SJSA1 (cell line): ENCODE results near the gene UBE2V1. TPM values are rescaled to one million over a fixed set of nuclear protein-coding genes. Genes with fewer than 3 reads are reported as not detected.

Experiments used
- DNase-seq, 2 experiments: peaks; one replicate each; pipeline ENCODE4 v3.0.0-alpha.2; 2015 to 2020; ENCODE audit warnings: low spot score in 2 of 2, low read depth in 1 of 2
- H3K27ac ChIP-seq: fragments of 250-450 bp; sonication (Bioruptor Pico); 2 replicates; pipeline ENCODE4 v1.5.1; 2020; ENCODE audit warnings: mild to moderate bottlenecking, moderate library complexity
- H3K27me3 ChIP-seq: fragments of 250-450 bp; sonication (Bioruptor Pico); replicated peaks from 2 replicates; pipeline ENCODE4 v1.5.1; 2020; ENCODE audit warnings: mild to moderate bottlenecking, moderate library complexity
- H3K36me3 ChIP-seq: fragments of 250-450 bp; sonication (Bioruptor Pico); 2 replicates; pipeline ENCODE4 v1.5.1; 2020; ENCODE audit warnings: mild to moderate bottlenecking
- H3K4me1 ChIP-seq: fragments of 250-450 bp; sonication (Bioruptor Pico); replicated peaks from 2 replicates; pipeline ENCODE4 v1.6.1; 2021; ENCODE audit warnings: mild to moderate bottlenecking
- H3K4me3 ChIP-seq: fragments of 250-450 bp; sonication (Bioruptor Pico); 2 replicates; pipeline ENCODE4 v1.5.1; 2020; ENCODE audit warnings: mild to moderate bottlenecking
- H3K9me3 ChIP-seq: fragments of 250-450 bp; sonication (Bioruptor Pico); replicated peaks from 2 replicates; pipeline ENCODE4 v1.5.1; 2020; ENCODE audit warnings: mild to moderate bottlenecking
- total RNA-seq: library from RNA; depleted of rRNA; stranded (reverse); fragments of >200 nt; shearing (Covaris generic); gene quantifications from 2 replicates; pipeline ENCODE4 v1.2.3, GENCODE V29; 2014

The UBE2V1 gene
- total RNA-seq, 1 experiment from 2014 or later, result 51.1 TPM

GRCh38 chr20:50129662-50130355, 16.9 kb upstream of the UBE2V1 start:
- DNase-seq, result no peak
- no peak overlapping the region for H3K4me3 ChIP-seq
- peaks cover 13% of the 10 kb centered on the region for H3K4me1 ChIP-seq
- H3K36me3 ChIP-seq, result peaks cover 91% of the 10 kb centered on the region
- no peak overlapping the region for H3K27ac ChIP-seq
- no peaks in the 10 kb centered on the region for H3K9me3 ChIP-seq
- no peaks in the 10 kb centered on the region for H3K27me3 ChIP-seq

GRCh38 chr20:50128520-50128905, 15.6 kb upstream of the UBE2V1 start:
- H3K4me3 ChIP-seq, result no peak overlapping the region
- peaks cover 13% of the 10 kb centered on the region for H3K4me1 ChIP-seq
- peaks cover 89% of the 10 kb centered on the region for H3K36me3 ChIP-seq
- H3K27ac ChIP-seq, result no peak overlapping the region
- no peak for DNase-seq
- no peaks in the 10 kb centered on the region for H3K9me3 ChIP-seq
- H3K27me3 ChIP-seq, result no peaks in the 10 kb centered on the region

- Histone ChIP-seq H3K36me3 (peaks cover 86% of the 10 kb centered on the region), H3K27me3 (no peaks in the 10 kb centered on the region), H3K9me3 (no peaks in the 10 kb centered on the region), H3K4me3 (no peak overlapping the region), H3K27ac (no peak overlapping the region), H3K4me1 (peaks cover 13% of the 10 kb centered on the region)
- DNase-seq, result no peak
Measured at GRCh38 chr20:50127587-50128519, 14.9 kb upstream of the UBE2V1 start.

GRCh38 chr20:50126662-50127061, 13.7 kb upstream of the UBE2V1 start:
- Histone ChIP-seq H3K27me3 (no peaks in the 10 kb centered on the region), H3K27ac (no peak overlapping the region), H3K9me3 (no peaks in the 10 kb centered on the region; the same call in 1 of the 2 replicates), H3K36me3 (peaks cover 87% of the 10 kb centered on the region), H3K4me3 (no peak overlapping the region), H3K4me1 (peaks cover 13% of the 10 kb centered on the region)
- DNase-seq, result no peak

GRCh38 chr20:50125279-50125678, 12.3 kb upstream of the UBE2V1 start:
- Histone ChIP-seq H3K4me3 (no peak overlapping the region), H3K27ac (no peak overlapping the region), H3K9me3 (no peaks in the 10 kb centered on the region; the same call in 1 of the 2 replicates), H3K4me1 (peaks cover 7% of the 10 kb centered on the region), H3K27me3 (no peaks in the 10 kb centered on the region), H3K36me3 (peaks cover 76% of the 10 kb centered on the region)
- DNase-seq, result no peak

- Histone ChIP-seq H3K4me1 (peaks cover 4% of the 10 kb centered on the region; the same call in 1 of the 2 replicates), H3K9me3 (no peaks in the 10 kb centered on the region; the same call in 1 of the 2 replicates), H3K27ac (no peak overlapping the region), H3K4me3 (no peak overlapping the region), H3K27me3 (no peaks in the 10 kb centered on the region), H3K36me3 (peaks cover 68% of the 10 kb centered on the region)
- no peak for DNase-seq
Measured at GRCh38 chr20:50124496-50124895, 11.5 kb upstream of the UBE2V1 start.

- H3K4me3 ChIP-seq, result no peak overlapping the region
- H3K36me3 ChIP-seq, result peaks cover 57% of the 10 kb centered on the region
- H3K27ac ChIP-seq, result no peak overlapping the region
- no peaks in the 10 kb centered on the region; the same call in 1 of the 2 replicates for H3K9me3 ChIP-seq
- H3K4me1 ChIP-seq, result peaks cover 4% of the 10 kb centered on the region; the same call in 1 of the 2 replicates
- no peaks in the 10 kb centered on the region for H3K27me3 ChIP-seq
- no peak for DNase-seq
Measured at GRCh38 chr20:50123418-50123817, 10.5 kb upstream of the UBE2V1 start.

- Histone ChIP-seq H3K36me3 (peaks cover 51% of the 10 kb centered on the region), H3K27me3 (no peaks in the 10 kb centered on the region), H3K4me3 (no peak overlapping the region), H3K4me1 (peaks cover 4% of the 10 kb centered on the region; the same call in 1 of the 2 replicates), H3K27ac (no peak overlapping the region), H3K9me3 (no peaks in the 10 kb centered on the region; the same call in 1 of the 2 replicates)
- DNase-seq, result no peak
Measured at GRCh38 chr20:50122763-50123162, 9.8 kb upstream of the UBE2V1 start.

GRCh38 chr20:50121858-50122271, 8.9 kb upstream of the UBE2V1 start:
- Histone ChIP-seq H3K27ac (no peak overlapping the region), H3K36me3 (peaks cover 44% of the 10 kb centered on the region), H3K4me3 (no peak overlapping the region), H3K9me3 (no peaks in the 10 kb centered on the region; the same call in 1 of the 2 replicates), H3K4me1 (peaks cover 4% of the 10 kb centered on the region; the same call in 1 of the 2 replicates), H3K27me3 (no peaks in the 10 kb centered on the region)
- DNase-seq, result no peak

GRCh38 chr20:50120935-50121693, 8.2 kb upstream of the UBE2V1 start:
- Histone ChIP-seq H3K27ac (no peak overlapping the region), H3K36me3 (peaks cover 36% of the 10 kb centered on the region), H3K9me3 (no peaks in the 10 kb centered on the region; the same call in 1 of the 2 replicates), H3K27me3 (no peaks in the 10 kb centered on the region), H3K4me3 (no peak overlapping the region), H3K4me1 (peaks cover 6% of the 10 kb centered on the region)
- peak; percentile 46 to 68 for DNase-seq

GRCh38 chr20:50118203-50118602, 5.3 kb upstream of the UBE2V1 start:
- no peak overlapping the region for H3K4me3 ChIP-seq
- H3K9me3 ChIP-seq, result no peaks in the 10 kb centered on the region; the same call in 1 of the 2 replicates
- no peak for DNase-seq
- H3K27me3 ChIP-seq, result no peaks in the 10 kb centered on the region
- peaks cover 23% of the 10 kb centered on the region for H3K4me1 ChIP-seq
- H3K27ac ChIP-seq, result no peak overlapping the region
- H3K36me3 ChIP-seq, result peaks cover 8% of the 10 kb centered on the region

GRCh38 chr20:50116368-50116999, 3.5 kb upstream of the UBE2V1 start:
- no peak for DNase-seq
- no peaks in the 10 kb centered on the region for H3K27me3 ChIP-seq
- peaks cover 29% of the 10 kb centered on the region for H3K4me1 ChIP-seq
- no peak overlapping the region for H3K27ac ChIP-seq
- peaks cover 8% of the 10 kb centered on the region for H3K36me3 ChIP-seq
- H3K9me3 ChIP-seq, result no peaks in the 10 kb centered on the region
- peak overlapping the region; percentile 39; the same call in 1 of the 2 replicates for H3K4me3 ChIP-seq
